GM12878 (cell line): ENCODE measurements around the gene WDR76. TPM values are rescaled to one million over a fixed set of nuclear protein-coding genes. Genes with fewer than 3 reads are reported as not detected.

Experiments
- ATF7 ChIP-seq: fragments of 450-650 bp; IDR thresholded peaks from 2 replicates; pipeline ENCODE4 v1.6.1; 2016; ENCODE audit warnings: low read depth, mild to moderate bottlenecking
- BMI1 ChIP-seq: fragments of 450-650 bp; IDR thresholded peaks from 2 replicates; pipeline ENCODE4 v1.6.1; 2016; ENCODE audit warnings: mild to moderate bottlenecking, moderate library complexity, borderline replicate concordance
- ETV6 ChIP-seq, 2 experiments: fragments of 450-650 bp in 1 of 2; IDR thresholded peaks in 1 of 2; conservative IDR thresholded peaks in 1 of 2; 2 replicates each; pipeline ENCODE4 v1.6.1; 2014; ENCODE audit warnings: antibody characterized with exemption in 1 of 2, borderline replicate concordance in 1 of 2, low read depth in 1 of 2, mild to moderate bottlenecking in 1 of 2, moderate library complexity in 1 of 2
- EZH2 ChIP-seq: IDR thresholded peaks from 2 replicates; pipeline ENCODE4 v1.6.1; 2012; ENCODE audit warnings: low read depth, mild to moderate bottlenecking, control low read depth, inconsistent platforms, low read length, borderline replicate concordance; ENCODE audit not compliant: control insufficient read depth
- GATAD2B ChIP-seq: fragments of 450-650 bp; conservative IDR thresholded peaks from 2 replicates; pipeline ENCODE4 v1.6.1; 2017; ENCODE audit warnings: low read depth, mild to moderate bottlenecking, moderate library complexity
- HCFC1 ChIP-seq: fragments of 150-350 bp; IDR thresholded peaks from 2 replicates; pipeline ENCODE4 v1.6.1; 2014; ENCODE audit warnings: low read length
- MEF2A ChIP-seq: IDR thresholded peaks from 2 replicates; pipeline ENCODE4 v1.6.1; 2011; ENCODE audit warnings: low read depth, mild to moderate bottlenecking, low read length, moderate library complexity; ENCODE audit not compliant: insufficient read depth
- MTA2 ChIP-seq: fragments of 450-650 bp; IDR thresholded peaks from 2 replicates; pipeline ENCODE4 v1.6.1; 2016; ENCODE audit warnings: low read depth, mild to moderate bottlenecking, moderate library complexity
- MYB ChIP-seq: fragments of 150-350 bp; IDR thresholded peaks from 2 replicates; pipeline ENCODE4 v1.6.1; 2014; ENCODE audit warnings: mild to moderate bottlenecking, low read depth, low read length, borderline replicate concordance
- NFYA ChIP-seq: IDR thresholded peaks from 2 replicates; pipeline ENCODE4 v1.6.1; 2011; ENCODE audit warnings: low read depth, mild to moderate bottlenecking, low read length, improper control_type of control experiment, borderline replicate concordance
- NR2C2 ChIP-seq: IDR thresholded peaks from 2 replicates; pipeline ENCODE4 v1.6.1; 2011; ENCODE audit warnings: borderline replicate concordance, low read depth; ENCODE audit not compliant: control insufficient read depth, insufficient read length
- RCOR1 ChIP-seq: conservative IDR thresholded peaks from 2 replicates; pipeline ENCODE4 v1.6.1; 2012; ENCODE audit warnings: low read depth, low read length, improper control_type of control experiment
- RELA ChIP-seq: fragments of 450-650 bp; IDR thresholded peaks from 2 replicates; pipeline ENCODE4 v1.8.0; 2014; ENCODE audit warnings: borderline replicate concordance; ENCODE audit not compliant: partially characterized antibody
- RUNX3 ChIP-seq: IDR thresholded peaks from 2 replicates; pipeline ENCODE4 v1.6.1; 2012; ENCODE audit warnings: low read length, inconsistent platforms
- SMC3 ChIP-seq: IDR thresholded peaks from 2 replicates; pipeline ENCODE4 v1.6.1; 2011; ENCODE audit warnings: low read length, improper control_type of control experiment, borderline replicate concordance
- STAT3 ChIP-seq: IDR thresholded peaks from 2 replicates; pipeline ENCODE4 v1.6.1; 2011; ENCODE audit warnings: low read depth, low read length, improper control_type of control experiment
- TCF3 ChIP-seq: IDR thresholded peaks from 2 replicates; pipeline ENCODE4 v1.6.1; 2012; ENCODE audit warnings: low read depth, mild to moderate bottlenecking, low read length, borderline replicate concordance; ENCODE audit not compliant: insufficient read depth
- polyA plus RNA-seq, 11 experiments: library from polyadenylated mRNA; depleted of rRNA in 4 of 11; unstranded in 6 of 11; stranded (reverse) in 5 of 11; fragments of >200 nt; fragmentation: Nextera tagmentation in 4 of 11; fragmentation: Illumina TruSeq in 1 of 11; extraction: Ambion mirVana in 4 of 11; extraction: Trizol in 1 of 11; gene quantifications; 1 replicate in 1 of 11; 2 replicates in 10 of 11; pipeline versions ENCODE4 v1.2.1 to v1.2.3, GENCODE V29; 2011 to 2016; ENCODE audit warnings: inconsistent platforms in 2 of 11, missing spikeins in 2 of 11, low read depth in 1 of 11
- total RNA-seq, 4 experiments: library from RNA; depleted of rRNA in 3 of 4; stranded (reverse); fragments of >200 nt in 3 of 4; fragmentation: Illumina TruSeq in 1 of 4; extraction: Trizol in 1 of 4; gene quantifications; 2 replicates each; pipeline versions ENCODE4 v1.2.1 to v1.2.3, GENCODE V29; 2013 to 2021
- TF ChIP-seq, protein P1 (sequence below): IDR thresholded peaks from 2 replicates; pipeline ENCODE4 v1.6.1; 2012; ENCODE audit warnings: improper control_type of control experiment, low read depth, low read length; ENCODE audit not compliant: insufficient replicate concordance
- TF ChIP-seq, protein P2 (sequence below): IDR thresholded peaks from 2 replicates; pipeline ENCODE4 v1.6.1; 2011; ENCODE audit warnings: low read depth, mild to moderate bottlenecking, low read length, moderate library complexity, borderline replicate concordance; ENCODE audit errors: extremely low read depth
- TF ChIP-seq, protein P3 (sequence below), 3 experiments: IDR thresholded peaks in 2 of 3; conservative IDR thresholded peaks in 1 of 3; 2 replicates each; pipeline ENCODE4 v1.5.1; 2011; ENCODE audit warnings: low read depth in 3 of 3, low read length in 3 of 3, mild to moderate bottlenecking in 3 of 3, control low read depth in 2 of 3, moderate library complexity in 2 of 3, inconsistent platforms in 1 of 3, mixed read lengths in 1 of 3; ENCODE audit not compliant: control insufficient read depth in 2 of 3, insufficient read depth in 1 of 3; ENCODE audit errors: extremely low read depth in 1 of 3
- TF ChIP-seq, protein P4 (sequence below): IDR thresholded peaks from 2 replicates; pipeline ENCODE4 v1.6.1; 2011; ENCODE audit warnings: borderline replicate concordance, low read depth, mild to moderate bottlenecking, moderate library complexity, mixed read lengths, low read length; ENCODE audit not compliant: insufficient read depth; ENCODE audit errors: extremely low read length

WDR76 gene
- total and polyA plus RNA-seq, 10 of the 15 experiments (the other 5 are each of a cell fraction or from before 2014, with no cell fraction given), result 8.0 to 59.7 (median 34.5) TPM

DNA sequence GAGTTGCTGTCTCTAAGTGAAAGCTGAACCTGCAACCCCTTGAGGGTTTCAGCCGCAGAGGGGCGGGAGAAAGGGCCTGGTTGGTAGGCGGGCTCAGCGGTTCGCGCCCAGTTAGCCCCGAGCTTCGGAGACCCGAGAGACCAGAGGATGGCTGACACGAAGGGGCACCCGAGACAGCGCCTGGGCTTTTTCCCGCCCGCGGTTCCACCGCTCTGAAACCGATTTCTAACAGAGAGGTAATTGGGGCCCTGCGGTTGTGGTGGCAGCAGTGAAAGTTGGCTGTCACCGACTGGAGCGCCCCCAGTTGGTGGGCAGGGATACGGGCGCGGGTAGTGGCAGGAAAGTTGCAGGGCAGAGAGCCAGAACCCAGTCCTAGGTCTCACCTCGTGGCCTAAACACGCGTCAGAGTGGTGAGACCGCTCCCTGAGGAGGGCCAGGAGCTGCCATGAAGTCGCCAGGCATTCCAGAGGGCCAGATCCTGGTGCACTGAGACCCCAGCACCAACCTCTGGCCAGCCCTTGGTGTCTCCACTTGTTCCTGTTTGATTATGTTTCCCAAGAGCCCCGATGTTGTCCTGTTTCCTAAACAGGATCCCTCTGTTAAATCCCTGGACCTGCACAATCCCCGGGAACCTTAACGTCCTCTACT is 49.4 kb upstream of the WDR76 start (continued):
- TF ChIP-seq, protein P1, sequence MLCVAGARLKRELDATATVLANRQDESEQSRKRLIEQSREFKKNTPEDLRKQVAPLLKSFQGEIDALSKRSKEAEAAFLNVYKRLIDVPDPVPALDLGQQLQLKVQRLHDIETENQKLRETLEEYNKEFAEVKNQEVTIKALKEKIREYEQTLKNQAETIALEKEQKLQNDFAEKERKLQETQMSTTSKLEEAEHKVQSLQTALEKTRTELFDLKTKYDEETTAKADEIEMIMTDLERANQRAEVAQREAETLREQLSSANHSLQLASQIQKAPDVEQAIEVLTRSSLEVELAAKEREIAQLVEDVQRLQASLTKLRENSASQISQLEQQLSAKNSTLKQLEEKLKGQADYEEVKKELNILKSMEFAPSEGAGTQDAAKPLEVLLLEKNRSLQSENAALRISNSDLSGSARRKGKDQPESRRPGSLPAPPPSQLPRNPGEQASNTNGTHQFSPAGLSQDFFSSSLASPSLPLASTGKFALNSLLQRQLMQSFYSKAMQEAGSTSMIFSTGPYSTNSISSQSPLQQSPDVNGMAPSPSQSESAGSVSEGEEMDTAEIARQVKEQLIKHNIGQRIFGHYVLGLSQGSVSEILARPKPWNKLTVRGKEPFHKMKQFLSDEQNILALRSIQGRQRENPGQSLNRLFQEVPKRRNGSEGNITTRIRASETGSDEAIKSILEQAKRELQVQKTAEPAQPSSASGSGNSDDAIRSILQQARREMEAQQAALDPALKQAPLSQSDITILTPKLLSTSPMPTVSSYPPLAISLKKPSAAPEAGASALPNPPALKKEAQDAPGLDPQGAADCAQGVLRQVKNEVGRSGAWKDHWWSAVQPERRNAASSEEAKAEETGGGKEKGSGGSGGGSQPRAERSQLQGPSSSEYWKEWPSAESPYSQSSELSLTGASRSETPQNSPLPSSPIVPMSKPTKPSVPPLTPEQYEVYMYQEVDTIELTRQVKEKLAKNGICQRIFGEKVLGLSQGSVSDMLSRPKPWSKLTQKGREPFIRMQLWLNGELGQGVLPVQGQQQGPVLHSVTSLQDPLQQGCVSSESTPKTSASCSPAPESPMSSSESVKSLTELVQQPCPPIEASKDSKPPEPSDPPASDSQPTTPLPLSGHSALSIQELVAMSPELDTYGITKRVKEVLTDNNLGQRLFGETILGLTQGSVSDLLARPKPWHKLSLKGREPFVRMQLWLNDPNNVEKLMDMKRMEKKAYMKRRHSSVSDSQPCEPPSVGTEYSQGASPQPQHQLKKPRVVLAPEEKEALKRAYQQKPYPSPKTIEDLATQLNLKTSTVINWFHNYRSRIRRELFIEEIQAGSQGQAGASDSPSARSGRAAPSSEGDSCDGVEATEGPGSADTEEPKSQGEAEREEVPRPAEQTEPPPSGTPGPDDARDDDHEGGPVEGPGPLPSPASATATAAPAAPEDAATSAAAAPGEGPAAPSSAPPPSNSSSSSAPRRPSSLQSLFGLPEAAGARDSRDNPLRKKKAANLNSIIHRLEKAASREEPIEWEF, result no peak
- TF ChIP-seq BMI1, result no peak
- TF ChIP-seq NR2C2, result no peak
- TF ChIP-seq GATAD2B, result peak; percentile 81
- TF ChIP-seq MEF2A, result no peak
- no peak for TF ChIP-seq NFYA
- no peak; the same call in 1 of the 2 replicates for TF ChIP-seq SMC3
- TF ChIP-seq RELA, result no peak
- no peak; the same call in 1 of the 2 replicates for TF ChIP-seq HCFC1
- TF ChIP-seq, protein P2, sequence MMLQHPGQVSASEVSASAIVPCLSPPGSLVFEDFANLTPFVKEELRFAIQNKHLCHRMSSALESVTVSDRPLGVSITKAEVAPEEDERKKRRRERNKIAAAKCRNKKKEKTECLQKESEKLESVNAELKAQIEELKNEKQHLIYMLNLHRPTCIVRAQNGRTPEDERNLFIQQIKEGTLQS, result no peak
- TF ChIP-seq, protein P3, sequence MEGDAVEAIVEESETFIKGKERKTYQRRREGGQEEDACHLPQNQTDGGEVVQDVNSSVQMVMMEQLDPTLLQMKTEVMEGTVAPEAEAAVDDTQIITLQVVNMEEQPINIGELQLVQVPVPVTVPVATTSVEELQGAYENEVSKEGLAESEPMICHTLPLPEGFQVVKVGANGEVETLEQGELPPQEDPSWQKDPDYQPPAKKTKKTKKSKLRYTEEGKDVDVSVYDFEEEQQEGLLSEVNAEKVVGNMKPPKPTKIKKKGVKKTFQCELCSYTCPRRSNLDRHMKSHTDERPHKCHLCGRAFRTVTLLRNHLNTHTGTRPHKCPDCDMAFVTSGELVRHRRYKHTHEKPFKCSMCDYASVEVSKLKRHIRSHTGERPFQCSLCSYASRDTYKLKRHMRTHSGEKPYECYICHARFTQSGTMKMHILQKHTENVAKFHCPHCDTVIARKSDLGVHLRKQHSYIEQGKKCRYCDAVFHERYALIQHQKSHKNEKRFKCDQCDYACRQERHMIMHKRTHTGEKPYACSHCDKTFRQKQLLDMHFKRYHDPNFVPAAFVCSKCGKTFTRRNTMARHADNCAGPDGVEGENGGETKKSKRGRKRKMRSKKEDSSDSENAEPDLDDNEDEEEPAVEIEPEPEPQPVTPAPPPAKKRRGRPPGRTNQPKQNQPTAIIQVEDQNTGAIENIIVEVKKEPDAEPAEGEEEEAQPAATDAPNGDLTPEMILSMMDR (IDR thresholded peaks at IDR 0.05 in 2 of 3, conservative IDR thresholded peaks at IDR 0.05 in 1 of 3; ENCODE audit: control insufficient read depth in 2 of 3, extremely low read depth in 1 of 3, insufficient read depth in 1 of 3, low read depth in 3 of 3, low read length in 3 of 3), result peak; percentile 74 to 78 (median 75)
- TF ChIP-seq ETV6 (conservative IDR thresholded peaks at IDR 0.05 in 1 of 2, IDR thresholded peaks at IDR 0.05 in 1 of 2; ENCODE audit: borderline replicate concordance in 1 of 2, low read depth in 1 of 2), result peak in 1 of 2 experiments; percentile 48; a peak in 1 of 4 replicates
- peak; percentile 95 for TF ChIP-seq RUNX3
- TF ChIP-seq STAT3, result no peak
- 0 out of 2 replicates have a peak, but pooled peaks have one; percentile 5 for TF ChIP-seq TCF3
- no peak for TF ChIP-seq RCOR1
- TF ChIP-seq, protein P4, sequence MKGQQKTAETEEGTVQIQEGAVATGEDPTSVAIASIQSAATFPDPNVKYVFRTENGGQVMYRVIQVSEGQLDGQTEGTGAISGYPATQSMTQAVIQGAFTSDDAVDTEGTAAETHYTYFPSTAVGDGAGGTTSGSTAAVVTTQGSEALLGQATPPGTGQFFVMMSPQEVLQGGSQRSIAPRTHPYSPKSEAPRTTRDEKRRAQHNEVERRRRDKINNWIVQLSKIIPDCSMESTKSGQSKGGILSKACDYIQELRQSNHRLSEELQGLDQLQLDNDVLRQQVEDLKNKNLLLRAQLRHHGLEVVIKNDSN, result no peak
- TF ChIP-seq MYB, result no peak
- TF ChIP-seq ATF7, result peak; percentile 40; the same call in 1 of the 2 replicates
- no peak for TF ChIP-seq EZH2
- TF ChIP-seq MTA2, result peak; percentile 96
